GM19099 (cell line): ENCODE results near the gene SLC9A2.

Source experiments
- POLR2A ChIP-seq: IDR thresholded peaks from 3 replicates; pipeline ENCODE4 v1.6.1; 2011; ENCODE audit warnings: low read depth; ENCODE audit not compliant: insufficient read length; ENCODE audit errors: extremely low read depth

The SLC9A2 gene

DNA sequence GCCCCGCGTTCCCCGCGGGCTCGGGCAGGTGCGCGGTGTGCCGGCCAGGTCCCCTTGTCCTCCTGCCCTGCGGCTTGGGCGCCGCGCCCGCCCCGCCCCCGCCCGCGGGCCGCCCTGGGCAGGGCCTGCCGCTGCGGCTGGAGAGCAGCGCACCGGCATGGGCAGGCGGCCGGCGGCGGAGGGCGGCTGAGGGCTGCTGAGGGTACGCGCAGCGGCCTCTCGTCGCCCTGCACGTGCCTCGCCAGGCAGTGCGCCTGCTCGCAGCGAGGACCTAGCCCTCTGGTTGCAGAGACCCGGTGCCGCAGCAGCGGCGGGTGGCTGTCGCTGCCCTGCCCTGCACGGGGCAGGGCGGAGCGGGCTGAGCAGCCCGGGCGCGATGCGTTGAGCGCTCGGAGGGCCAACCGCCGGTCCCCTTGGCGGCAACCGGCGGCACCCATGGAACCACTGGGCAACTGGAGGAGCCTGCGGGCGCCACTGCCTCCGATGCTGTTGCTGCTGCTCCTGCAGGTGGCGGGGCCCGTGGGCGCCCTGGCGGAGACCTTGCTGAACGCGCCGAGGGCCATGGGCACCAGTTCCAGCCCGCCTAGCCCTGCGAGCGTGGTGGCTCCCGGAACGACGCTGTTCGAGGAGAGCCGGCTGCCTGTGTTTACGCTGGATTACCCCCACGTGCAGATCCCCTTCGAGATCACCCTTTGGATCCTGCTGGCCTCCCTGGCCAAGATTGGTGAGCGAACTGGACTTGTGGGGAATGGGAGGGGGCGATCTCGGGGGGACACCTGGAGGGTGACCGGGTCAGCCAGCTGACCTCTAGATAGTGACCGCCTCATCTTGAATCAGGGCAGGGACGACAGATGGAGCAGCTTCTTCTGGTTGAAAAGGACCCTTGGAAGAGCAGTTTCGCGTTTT is at the start of gene SLC9A2:
SLC9A2 (plus strand) TSS at position 140 of the 906 bp plus-strand sequence; CDS start at position 436, 296 bp downstream.
- no peak for TF ChIP-seq POLR2A

DNA sequence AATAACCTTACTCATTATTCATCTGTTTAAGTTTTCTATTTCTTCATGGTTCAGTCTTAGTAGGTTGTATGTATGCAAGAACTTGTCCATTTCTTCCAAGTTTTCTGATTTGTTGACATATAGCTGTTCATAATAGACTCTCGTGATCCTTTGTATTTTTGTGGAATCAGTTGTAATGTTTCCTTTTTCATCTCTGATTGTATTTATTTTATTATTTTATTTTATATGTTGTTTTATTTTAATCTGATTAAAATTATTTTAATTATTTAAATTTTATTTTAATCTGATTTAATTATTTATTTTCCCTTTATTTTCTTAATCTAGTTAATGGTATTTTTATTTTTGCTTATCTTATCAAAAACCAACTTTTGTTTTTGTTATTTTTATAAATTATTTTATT is 43.5 kb upstream of the SLC9A2 start:
- TF ChIP-seq POLR2A: no peak

DNA sequence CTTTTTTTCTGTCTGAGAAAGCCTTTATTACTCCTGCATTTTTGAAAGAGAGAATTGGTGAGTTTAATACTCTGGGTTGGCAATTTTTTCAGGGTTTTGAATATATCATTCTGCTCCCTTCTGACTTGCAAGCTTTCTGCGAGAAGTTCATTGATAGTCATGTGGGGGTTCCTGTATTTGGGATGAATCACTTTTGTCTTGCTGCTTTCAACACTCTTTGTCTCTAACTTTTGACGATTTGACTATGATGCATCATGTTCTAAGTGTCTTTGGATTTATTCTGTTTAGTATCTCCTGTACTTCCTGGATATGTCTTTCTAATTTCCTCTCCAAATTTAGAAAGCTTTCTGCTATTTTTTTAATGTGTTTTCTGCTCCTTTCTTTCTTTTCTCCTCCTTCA is 41.0 kb upstream of the SLC9A2 start:
- no peak for TF ChIP-seq POLR2A

DNA sequence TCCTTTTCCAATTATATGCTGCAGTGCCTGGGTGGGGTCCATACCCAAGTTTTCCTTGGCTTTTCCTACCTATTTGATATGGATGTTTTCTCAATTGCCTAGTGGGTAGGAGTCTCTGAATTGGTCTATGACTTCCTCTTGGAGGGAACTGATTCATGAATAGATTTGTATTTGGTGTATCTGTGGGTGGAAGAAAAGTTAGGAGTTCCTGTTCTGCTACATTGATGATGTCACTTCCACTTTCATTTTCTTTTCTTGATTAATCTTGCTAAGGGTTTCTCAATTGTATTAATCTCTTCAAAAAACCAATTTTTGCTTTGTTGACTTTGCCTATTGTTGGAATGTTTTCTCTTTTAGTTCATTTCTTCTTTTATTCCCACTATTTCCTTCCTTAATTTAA is 37.4 kb upstream of the SLC9A2 start:
- TF ChIP-seq POLR2A: no peak

DNA sequence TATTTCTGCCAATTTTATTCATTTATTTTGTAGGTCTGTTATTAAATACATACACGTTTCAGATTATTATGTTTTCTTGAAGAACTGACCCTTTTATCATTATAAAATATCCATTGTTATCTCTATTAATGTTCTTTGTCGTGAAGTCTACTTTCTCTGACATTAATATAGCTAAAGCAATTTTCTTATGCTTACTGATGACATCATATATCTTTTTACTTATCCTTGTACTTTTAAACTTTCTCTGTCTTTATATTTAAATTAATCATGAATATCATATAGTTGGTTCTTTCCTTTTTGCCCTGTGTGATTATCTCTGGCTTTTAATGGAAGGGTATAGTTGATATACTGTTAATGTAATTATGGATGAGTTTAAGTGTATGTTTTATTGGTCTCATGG is 36.5 kb upstream of the SLC9A2 start:
- TF ChIP-seq POLR2A: no peak

GRCh38 chr2:102585847-102586404 is 33.4 kb upstream of the SLC9A2 start:
- no peak for TF ChIP-seq POLR2A

DNA sequence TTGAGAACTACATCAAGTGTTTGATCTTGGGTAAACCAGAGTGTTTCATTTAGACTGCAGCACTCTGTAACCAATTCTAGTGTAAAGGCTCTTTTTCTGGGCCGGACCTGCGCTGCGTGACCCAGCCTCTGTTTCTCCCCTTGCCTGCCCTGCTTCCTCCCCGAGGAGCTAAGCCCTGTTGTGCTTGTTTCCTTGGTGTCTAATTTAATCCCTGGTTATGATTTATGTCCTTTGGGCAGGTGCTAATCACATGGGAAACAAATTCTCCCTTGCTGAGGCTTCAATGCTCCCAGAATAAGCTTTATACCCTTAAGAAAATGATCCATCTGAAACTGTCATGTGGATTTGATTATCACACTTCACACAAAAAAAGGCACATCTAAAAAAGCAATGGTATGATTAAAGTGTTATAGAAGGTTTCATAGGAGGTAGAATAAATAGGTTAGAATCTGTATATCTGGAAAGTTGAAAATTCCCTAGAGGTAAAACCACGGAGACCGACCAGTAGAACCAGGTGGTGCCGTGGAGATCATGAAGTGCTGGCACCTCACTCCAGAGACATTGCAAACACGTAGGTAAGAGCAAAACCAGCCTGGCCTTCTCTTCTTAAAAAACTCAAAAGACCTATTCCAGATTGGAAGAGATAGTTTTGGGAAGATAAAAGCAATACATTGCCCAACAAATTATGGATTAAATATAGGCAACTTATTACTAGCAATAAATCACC is 31.0 kb upstream of the SLC9A2 start:
- no peak for TF ChIP-seq POLR2A

GRCh38 chr2:102589444-102589843 is 29.9 kb upstream of the SLC9A2 start:
- no peak for TF ChIP-seq POLR2A

GRCh38 chr2:102591491-102592045 is 27.8 kb upstream of the SLC9A2 start:
- TF ChIP-seq POLR2A: no peak

- TF ChIP-seq POLR2A: no peak
Observed at GRCh38 chr2:102592601-102593000, 26.8 kb upstream of the SLC9A2 start.

DNA sequence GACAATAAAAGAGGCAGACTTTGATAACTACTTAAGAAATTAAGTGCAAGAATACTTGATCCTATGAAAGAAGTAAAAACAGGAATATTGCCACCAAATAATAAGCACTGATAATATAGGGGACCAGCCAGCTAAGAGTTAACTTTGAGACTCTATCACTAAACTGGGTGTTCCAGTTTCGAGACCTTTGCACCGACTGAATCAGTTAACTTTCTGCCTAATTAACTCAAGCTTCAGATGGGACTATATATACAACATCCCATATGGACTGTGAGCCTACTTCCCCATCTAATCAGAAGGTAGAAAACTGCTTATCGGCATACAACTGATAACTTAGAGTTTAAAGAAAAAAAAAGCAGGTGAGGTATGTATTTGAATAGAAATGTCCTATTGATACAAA is 25.8 kb upstream of the SLC9A2 start:
- TF ChIP-seq POLR2A: no peak

DNA sequence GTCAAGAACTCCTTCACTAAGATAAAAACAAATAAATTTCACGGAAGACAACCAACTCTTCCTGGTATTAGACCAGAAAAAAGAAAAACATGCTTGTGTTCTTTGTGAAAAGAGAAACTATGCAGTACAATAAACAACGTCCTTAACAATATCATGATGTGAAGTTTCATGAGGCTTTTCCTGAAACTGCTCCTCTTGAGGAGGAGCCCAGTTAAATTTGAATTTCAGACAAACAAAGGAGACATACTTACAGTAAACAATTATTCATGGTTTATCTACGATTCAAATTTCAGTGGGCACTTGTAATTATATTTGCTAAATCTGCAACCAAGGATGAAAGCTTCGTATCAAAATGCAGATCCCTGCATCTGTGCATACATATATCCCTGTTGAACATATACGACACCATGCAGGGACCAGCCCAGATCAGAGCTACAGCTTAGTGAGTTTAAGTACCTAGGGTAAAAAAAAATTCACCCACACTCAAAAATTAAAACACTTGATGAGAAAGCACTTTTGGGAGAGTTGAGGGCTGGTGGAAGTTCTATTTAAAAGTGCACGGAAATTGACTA is 24.8 kb upstream of the SLC9A2 start:
- no peak for TF ChIP-seq POLR2A

DNA sequence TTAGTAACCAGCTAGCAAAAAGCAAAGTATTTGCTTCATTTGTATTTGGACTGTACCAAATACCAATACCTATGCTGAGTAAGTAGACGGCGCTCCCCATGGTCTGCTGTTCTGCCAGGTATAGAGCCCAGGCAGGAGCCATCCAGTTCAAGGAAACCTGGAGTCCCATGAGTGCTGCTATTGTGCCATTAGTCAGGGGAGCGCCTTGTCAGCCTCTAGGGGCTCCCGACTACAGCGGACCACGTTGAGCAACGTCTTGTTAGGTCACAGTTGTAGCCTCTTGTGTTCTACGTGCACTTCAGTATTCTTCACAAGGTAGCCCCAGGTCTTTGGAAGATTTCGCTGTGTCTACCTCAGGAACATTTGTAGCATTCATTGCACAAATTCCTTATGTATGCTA is 21.6 kb upstream of the SLC9A2 start:
- TF ChIP-seq POLR2A: no peak

DNA sequence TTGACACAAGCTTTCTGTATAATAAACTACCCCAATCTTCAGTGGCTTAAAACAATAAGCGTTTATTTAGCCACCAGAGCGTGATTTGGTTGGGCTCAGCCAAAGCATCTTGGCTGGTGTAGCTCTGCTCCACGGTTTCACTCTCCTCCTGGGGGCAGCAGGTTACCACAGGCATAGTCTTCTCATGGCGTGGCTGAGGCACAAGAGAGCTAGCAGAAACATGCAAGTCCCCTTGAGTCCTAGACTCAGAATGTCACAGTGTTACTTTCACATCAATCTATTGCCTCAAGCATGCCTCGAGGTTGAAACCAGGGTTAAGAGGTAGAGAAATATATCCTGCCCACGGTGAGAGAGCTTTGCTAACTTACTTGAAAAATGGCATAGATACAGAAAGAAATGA is 19.9 kb upstream of the SLC9A2 start:
- no peak for TF ChIP-seq POLR2A

- TF ChIP-seq POLR2A: no peak
Observed at GRCh38 chr2:102601730-102602129, 17.6 kb upstream of the SLC9A2 start.
